GM12892 (cell line): ENCODE measurements around the gene TBC1D13.

Experiments used
- POLR2A ChIP-seq: IDR thresholded peaks from 2 replicates; pipeline ENCODE4 v1.6.1; 2011; ENCODE audit warnings: low read depth, low read length, control low read depth
- POLR2AphosphoS5 ChIP-seq: IDR thresholded peaks from 2 replicates; pipeline ENCODE4 v1.6.1; 2011; ENCODE audit warnings: low read depth, low read length, control low read depth

- TF ChIP-seq POLR2A (no peak), POLR2AphosphoS5 (no peak)
Observed at GRCh38 chr9:128785427-128785826, 1.6 kb upstream of the TBC1D13 start.
